Activated CD4-positive, alpha-beta T cell treated with anti-CD3 and anti-CD28 coated beads for 36 hours (primary cell): ENCODE data around the gene METTL1. TPM values are rescaled to one million over a fixed set of nuclear protein-coding genes. Genes with fewer than 3 reads are reported as not detected.

Experiments
- ATAC-seq: fragments of 200-7000 bp; cut with Tn5 transposase; one replicate; pipeline ENCODE4 v1.10.0; 2021; ENCODE audit warnings: mild to moderate bottlenecking, moderate library complexity
- CTCF ChIA-PET: fragments of 350-600 bp; sonication (Branson Sonifier 250); formaldehyde crosslinking; loops from one replicate; lab custom pipeline; 2021; ENCODE audit warnings: antibody characterized with exemption; lab: Charles Lee
- POLR2A ChIA-PET: fragments of 350-600 bp; sonication (Branson Sonifier 250); formaldehyde crosslinking; loops from one replicate; lab custom pipeline; 2021; ENCODE audit warnings: antibody characterized with exemption, inconsistent platforms; lab: Charles Lee
- DNase-seq: peaks from one replicate; pipeline ENCODE4 v3.0.0-alpha.2; 2020
- H3K27ac Mint-ChIP-seq: one replicate; pipeline ENCODE4 v1.8.0; 2021; ENCODE audit warnings: mixed read lengths
- H3K27me3 Mint-ChIP-seq: one replicate; pipeline ENCODE4 v1.8.0; 2021; ENCODE audit warnings: mixed read lengths
- H3K36me3 Mint-ChIP-seq: one replicate; pipeline ENCODE4 v1.8.0; 2021; ENCODE audit warnings: low read depth, mixed read lengths
- H3K4me1 Mint-ChIP-seq: one replicate; pipeline ENCODE4 v1.8.0; 2021; ENCODE audit warnings: mixed read lengths
- H3K4me3 Mint-ChIP-seq: one replicate; pipeline ENCODE4 v1.8.0; 2021; ENCODE audit warnings: mild to moderate bottlenecking, moderate library complexity, mixed read lengths
- H3K9me3 Mint-ChIP-seq: one replicate; pipeline ENCODE4 v1.8.0; 2021; ENCODE audit warnings: low read depth, mixed read lengths
- intact Hi-C, 2 experiments: fragments of 100-400 bp; cut with DNase I in 1 of 2; cut with micrococcal nuclease in 1 of 2; formaldehyde crosslinking; loops; one replicate each; pipeline versions ENCODE4 v1.14.2 to v1.15.1; 2022 to 2024; cut with DNase I, micrococcal nuclease
- total RNA-seq, 2 experiments: library from RNA; stranded (reverse); gene quantifications; one replicate each; pipeline ENCODE4 v1.2.3, GENCODE V29; 2021

Gene METTL1
- total RNA-seq, 2 experiments from 2014 or later, result 31.9 to 33.5 TPM

DNA sequence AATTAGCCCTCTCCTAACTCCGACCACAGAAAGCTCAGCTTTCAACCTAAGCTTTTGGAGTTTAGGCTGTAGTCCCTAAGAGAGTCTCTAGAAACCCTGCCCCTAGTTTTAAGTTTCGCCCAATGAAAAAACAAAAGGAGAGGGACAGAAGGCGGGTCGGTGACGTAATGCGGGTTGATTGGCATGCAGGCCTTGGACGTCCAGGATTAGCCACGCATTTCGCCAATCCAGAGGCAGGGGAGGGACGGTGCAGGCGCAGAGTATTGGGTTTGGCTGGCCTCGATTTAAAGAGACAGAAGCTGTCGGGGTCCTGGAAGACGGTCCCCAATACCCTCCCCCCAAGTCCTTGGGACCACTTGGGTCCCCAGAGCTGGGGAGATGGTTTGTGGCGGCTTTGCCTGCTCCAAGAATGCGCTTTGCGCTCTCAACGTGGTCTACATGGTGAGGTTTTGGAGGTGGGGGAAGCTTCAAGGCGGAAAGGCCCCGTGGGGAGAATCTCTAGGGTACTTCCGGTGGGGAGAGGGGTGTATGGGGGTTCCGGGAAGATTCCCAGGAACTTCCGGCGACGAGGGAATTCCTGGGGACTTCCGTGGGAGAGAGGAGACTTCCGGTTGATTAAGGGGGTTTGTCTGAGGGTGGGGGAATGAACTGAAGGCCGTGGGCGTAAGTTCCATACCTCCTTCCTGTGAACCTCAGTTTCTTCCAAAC lies 27.0 kb downstream of the METTL1 start, which contains the start of gene TSPAN31:
Gene TSPAN31, plus strand, starts transcription at position 263 of the 708 bp plus-strand sequence. Its CDS starts 116 bp downstream, at position 379.
- CTCF ChIA-PET, result interaction anchor here (0.7 to 2.3 kb wide), 9 partner anchors 9 to 286 kb away, joined by 3 to 9 read pairs (median 3); partner anchors contain the start of genes EEF1AKMT3, METTL1 and TSFM
- Mint-ChIP-seq H3K9me3 (no peaks in the 10 kb centered on the region), H3K27ac (peak within 1 kb of the TSS; percentile 98), H3K4me3 (peak within 1 kb of the TSS; percentile 94), H3K4me1 (peaks cover 47% of the 10 kb centered on the region), H3K27me3 (no peaks in the 10 kb centered on the region), H3K36me3 (peaks cover 40% of the 10 kb centered on the region)
- POLR2A ChIA-PET, result interaction anchor here (0.5 to 1.5 kb wide), 6 partner anchors 12 to 284 kb away, joined by 3 to 5 read pairs (median 3); partner anchors contain the start of gene DDIT3
- DNase-seq, result peak; percentile 98
- peak; percentile 82 for ATAC-seq
- intact Hi-C loops, result loop anchor here (1.0 to 5.0 kb wide), 11 partner anchors 7 to 1628 kb away; partner anchors contain the start of genes ARHGAP9 (in 2 of the 2), CDK4 (in 2 of the 2), B4GALNT1 (in 1 of the 2) and DCTN2 (in 1 of the 2)

DNA sequence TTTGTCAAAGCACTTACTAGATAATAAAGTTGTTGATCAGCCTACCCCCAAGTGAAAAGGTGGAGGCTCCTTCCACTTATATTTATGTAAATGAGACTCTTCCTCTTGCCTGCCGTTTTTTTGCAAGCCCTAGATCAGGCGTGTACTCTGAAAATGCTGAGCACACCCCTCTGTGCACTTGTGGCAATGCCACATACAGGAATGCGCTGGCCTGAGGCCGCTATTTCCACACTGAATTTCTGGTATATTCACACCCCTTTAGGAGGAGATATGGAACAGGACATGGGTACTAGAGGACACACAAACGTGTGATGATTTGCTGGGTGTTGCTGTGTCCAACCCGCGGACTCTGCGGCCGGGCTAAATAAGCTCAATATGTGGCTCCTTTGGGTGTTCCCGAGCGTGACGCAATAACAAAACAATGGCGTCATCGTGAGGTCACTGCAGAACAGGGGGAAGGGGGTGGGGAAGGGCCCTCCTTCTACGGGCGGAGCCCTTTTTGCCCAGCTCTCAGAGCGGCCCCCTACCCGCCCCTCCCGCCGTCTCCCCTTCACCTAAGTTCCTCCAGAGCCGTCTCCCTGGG lies 27.6 kb downstream of the METTL1 start:
- peak overlapping the region; percentile 98 for H3K27ac Mint-ChIP-seq
- H3K9me3 Mint-ChIP-seq, result no peaks in the 10 kb centered on the region
- ATAC-seq (peak; percentile 55), DNase-seq (peak; percentile 92)
- CTCF ChIA-PET, result interaction anchor here (0.7 to 2.3 kb wide), 7 partner anchors 10 to 285 kb away, joined by 3 to 9 read pairs (median 3); partner anchors contain the start of gene TSFM
- H3K4me3 Mint-ChIP-seq, result peak overlapping the region; percentile 94
- intact Hi-C loops, result loop anchor here (1.0 to 5.0 kb wide), 11 partner anchors 8 to 1627 kb away; partner anchors contain the start of genes ARHGAP9 (in 2 of the 2), CDK4 (in 2 of the 2), B4GALNT1 (in 1 of the 2) and DCTN2 (in 1 of the 2)
- no peaks in the 10 kb centered on the region for H3K27me3 Mint-ChIP-seq
- H3K4me1 Mint-ChIP-seq, result peaks cover 53% of the 10 kb centered on the region
- POLR2A ChIA-PET, result interaction anchor here (0.8 to 1.5 kb wide), 4 partner anchors 12 to 224 kb away, joined by 3 to 5 read pairs (median 3); partner anchors contain the start of gene DDIT3
- peaks cover 40% of the 10 kb centered on the region for H3K36me3 Mint-ChIP-seq

DNA sequence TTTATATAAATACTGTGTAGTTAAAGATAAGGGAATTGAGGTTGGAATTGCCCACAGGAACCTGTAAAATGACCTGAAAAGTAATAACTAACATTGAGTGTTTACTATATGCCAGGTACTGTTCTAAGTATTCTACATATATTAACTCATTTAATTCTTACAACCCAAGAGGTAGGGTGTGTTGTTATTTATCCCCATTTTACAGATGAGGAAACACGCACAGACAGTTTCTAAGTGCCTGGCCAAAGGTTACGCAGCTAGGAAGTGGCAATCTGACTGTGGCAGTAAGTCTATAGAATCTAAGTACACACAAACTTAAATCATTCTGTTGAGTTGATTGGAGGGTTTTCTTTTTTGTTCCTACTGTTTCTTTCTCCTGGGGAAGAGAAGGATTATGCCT lies 28.1 kb downstream of the METTL1 start:
- intact Hi-C loops, result loop anchor here (1.0 to 5.0 kb wide), 13 partner anchors 9 to 1627 kb away; partner anchors contain the start of genes ARHGAP9 (in 2 of the 2), CDK4 (in 2 of the 2), B4GALNT1 (in 1 of the 2) and DCTN2 (in 1 of the 2)
- Mint-ChIP-seq H3K36me3 (peaks cover 35% of the 10 kb centered on the region), H3K27me3 (no peaks in the 10 kb centered on the region), H3K4me1 (peaks cover 55% of the 10 kb centered on the region), H3K27ac (peak overlapping the region; percentile 98), H3K4me3 (peak overlapping the region; percentile 94), H3K9me3 (no peaks in the 10 kb centered on the region)
- ATAC-seq, result no peak
- no peak for DNase-seq
- ChIA-PET CTCF (interaction anchor here (1.0 to 2.3 kb wide), 4 partner anchors 14 to 285 kb away, joined by 3 to 7 read pairs (median 4); partner anchors contain the start of gene TSFM), POLR2A (interaction anchor here (1.0 to 1.5 kb wide), 2 partner anchors 13 to 224 kb away, joined by 3 to 5 read pairs; partner anchors contain the start of gene DDIT3)

DNA sequence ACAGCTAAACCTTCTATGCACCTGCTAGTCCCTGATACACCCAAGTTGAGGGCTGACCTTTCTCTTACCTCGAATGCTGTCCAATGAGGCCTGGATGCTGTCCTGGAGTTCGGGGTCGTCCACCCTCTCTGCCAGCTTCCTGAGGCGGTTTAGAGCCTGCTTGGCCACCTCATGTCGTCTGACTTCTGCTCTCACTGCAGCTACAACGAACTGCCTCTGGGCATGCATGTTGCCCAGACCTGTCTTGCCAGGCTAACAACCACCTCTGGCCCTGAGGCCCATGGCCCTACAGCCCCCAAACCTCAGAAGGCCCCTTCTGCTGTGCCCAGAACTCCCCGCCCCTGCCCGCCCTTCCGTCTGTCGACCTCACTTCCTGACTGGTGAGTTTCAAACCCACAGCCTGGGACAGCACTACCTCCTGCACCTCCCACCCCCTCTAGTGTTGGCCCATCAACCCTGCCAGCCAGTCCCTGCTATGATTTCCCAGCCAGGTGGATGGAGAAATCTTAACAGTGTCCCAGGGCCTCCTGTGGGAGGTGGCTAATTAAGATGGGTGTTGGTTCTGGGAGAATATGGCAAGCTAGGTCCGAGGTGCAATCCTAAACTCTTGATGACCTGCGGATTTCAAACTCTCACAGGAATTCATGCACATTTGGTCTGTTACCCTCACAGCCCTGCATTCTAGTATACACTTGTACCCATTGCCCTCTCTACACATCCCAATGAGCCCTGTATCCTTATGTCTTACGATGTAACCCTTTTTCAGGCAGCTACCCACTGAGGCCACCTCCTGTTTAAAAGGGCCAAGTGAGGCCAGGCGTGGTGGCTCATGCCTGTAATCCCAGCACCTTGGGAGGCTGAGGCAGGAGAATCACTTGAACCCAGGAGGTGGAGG lies 29.8 kb downstream of the METTL1 start:
- intact Hi-C loops, result loop anchor here (1.0 to 5.0 kb wide), 8 partner anchors 21 to 655 kb away; partner anchors contain the start of genes ARHGAP9 (in 2 of the 2), B4GALNT1 (in 2 of the 2), NAB2 (in 1 of the 2) and OS9 (in 1 of the 2)
- Mint-ChIP-seq H3K4me3 (peak overlapping the region; percentile 89), H3K4me1 (peaks cover 55% of the 10 kb centered on the region), H3K27me3 (no peaks in the 10 kb centered on the region), H3K27ac (peak overlapping the region; percentile 93), H3K36me3 (peaks cover 19% of the 10 kb centered on the region), H3K9me3 (no peaks in the 10 kb centered on the region)
- ATAC-seq, result peak; percentile 72
- ChIA-PET POLR2A (no interaction called here), CTCF (interaction anchor here (0.7 to 2.1 kb wide), 11 partner anchors 9 to 162 kb away, joined by 3 to 10 read pairs (median 3); partner anchors contain the start of gene CYP27B1)
- peak; percentile 89 for DNase-seq

DNA sequence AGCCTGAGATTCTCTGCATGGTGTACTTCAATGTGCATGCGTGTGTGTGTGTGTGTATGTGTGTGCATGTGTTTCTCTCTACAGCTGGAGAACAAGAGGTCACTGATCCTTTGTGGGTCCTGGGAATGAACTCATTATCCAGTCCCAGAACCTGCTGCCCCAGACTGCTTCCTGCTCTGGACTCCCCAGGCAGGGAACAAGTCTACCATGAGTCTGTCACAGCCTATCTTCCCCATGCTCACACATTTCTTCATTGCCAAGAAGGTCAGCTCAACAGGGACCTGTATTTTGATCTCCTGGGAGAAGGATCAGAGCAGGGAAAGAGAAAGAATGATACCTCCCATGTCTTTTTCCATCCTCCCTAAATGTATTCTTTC lies 30.5 kb downstream of the METTL1 start:
- H3K9me3 Mint-ChIP-seq, result no peaks in the 10 kb centered on the region
- H3K27ac Mint-ChIP-seq, result peak overlapping the region; percentile 93
- H3K36me3 Mint-ChIP-seq, result peaks cover 18% of the 10 kb centered on the region
- peaks cover 56% of the 10 kb centered on the region for H3K4me1 Mint-ChIP-seq
- CTCF ChIA-PET, result interaction anchor here (0.7 to 2.1 kb wide), 11 partner anchors 8 to 162 kb away, joined by 3 to 10 read pairs (median 3); partner anchors contain the start of gene CYP27B1
- intact Hi-C loops, result loop anchor here (1.0 to 5.0 kb wide), 4 partner anchors 47 to 654 kb away; partner anchors contain the start of genes ARHGAP9 (in 2 of the 2), B4GALNT1 (in 1 of the 2), NAB2 (in 1 of the 2) and OS9 (in 1 of the 2)
- peak overlapping the region; percentile 89 for H3K4me3 Mint-ChIP-seq
- DNase-seq, result no peak
- no peaks in the 10 kb centered on the region for H3K27me3 Mint-ChIP-seq
- no peak for ATAC-seq
- POLR2A ChIA-PET, result no interaction called here

DNA sequence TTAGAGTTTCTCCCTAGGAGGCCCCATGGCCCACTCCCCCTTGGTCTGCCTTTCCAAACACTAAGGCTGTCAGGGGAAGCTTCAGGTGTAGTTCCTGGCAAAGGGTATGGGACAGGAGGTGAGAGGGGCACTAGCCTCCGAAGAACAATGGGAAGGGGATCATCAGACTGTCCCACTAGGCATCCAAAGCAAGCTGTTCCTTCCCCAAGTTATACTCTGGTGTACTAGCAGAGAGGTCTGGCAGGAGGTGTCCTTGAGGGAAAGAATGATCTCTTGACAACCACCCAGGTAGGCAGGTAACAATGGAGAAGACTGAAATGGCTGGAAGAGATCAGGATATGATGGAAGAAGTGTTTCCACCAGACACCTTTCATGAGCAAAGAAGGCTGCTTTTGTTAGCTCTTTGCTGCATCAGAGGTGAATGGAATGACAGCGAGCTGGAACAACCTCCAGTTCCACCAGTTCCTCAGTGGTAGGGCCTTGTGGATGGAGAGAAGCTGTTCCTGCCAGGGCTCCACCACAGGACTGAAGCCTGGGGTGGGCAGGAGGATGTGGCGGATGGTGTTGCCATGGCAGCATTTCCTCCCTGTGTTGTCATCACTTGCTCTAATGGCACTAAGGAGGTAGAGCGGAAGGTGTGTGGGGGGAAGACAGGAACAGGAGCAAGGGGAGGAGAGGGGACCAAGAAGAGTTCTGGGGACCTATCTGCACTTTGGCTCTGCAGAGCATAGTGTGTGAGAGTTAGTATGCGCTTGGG lies 31.1 kb downstream of the METTL1 start:
- intact Hi-C loops, result loop anchor here (1.0 to 5.0 kb wide), 4 partner anchors 47 to 654 kb away; partner anchors contain the start of genes ARHGAP9 (in 2 of the 2), B4GALNT1 (in 1 of the 2), NAB2 (in 1 of the 2) and OS9 (in 1 of the 2)
- Mint-ChIP-seq H3K4me3 (peak overlapping the region; percentile 89), H3K27ac (peak overlapping the region; percentile 93), H3K27me3 (no peaks in the 10 kb centered on the region), H3K9me3 (no peaks in the 10 kb centered on the region), H3K4me1 (peaks cover 51% of the 10 kb centered on the region), H3K36me3 (peaks cover 15% of the 10 kb centered on the region)
- CTCF ChIA-PET, result interaction anchor here (0.6 to 2.1 kb wide), 14 partner anchors 7 to 289 kb away, joined by 3 to 10 read pairs (median 3); partner anchors contain the start of genes CYP27B1 and GLI1
- POLR2A ChIA-PET, result interaction anchor here (0.7 kb wide), 1 partner anchor 10 kb away, joined by 3 read pairs; no protein-coding TSS in a partner anchor
- ATAC-seq, result peak; percentile 53
- peak; percentile 86 for DNase-seq

DNA sequence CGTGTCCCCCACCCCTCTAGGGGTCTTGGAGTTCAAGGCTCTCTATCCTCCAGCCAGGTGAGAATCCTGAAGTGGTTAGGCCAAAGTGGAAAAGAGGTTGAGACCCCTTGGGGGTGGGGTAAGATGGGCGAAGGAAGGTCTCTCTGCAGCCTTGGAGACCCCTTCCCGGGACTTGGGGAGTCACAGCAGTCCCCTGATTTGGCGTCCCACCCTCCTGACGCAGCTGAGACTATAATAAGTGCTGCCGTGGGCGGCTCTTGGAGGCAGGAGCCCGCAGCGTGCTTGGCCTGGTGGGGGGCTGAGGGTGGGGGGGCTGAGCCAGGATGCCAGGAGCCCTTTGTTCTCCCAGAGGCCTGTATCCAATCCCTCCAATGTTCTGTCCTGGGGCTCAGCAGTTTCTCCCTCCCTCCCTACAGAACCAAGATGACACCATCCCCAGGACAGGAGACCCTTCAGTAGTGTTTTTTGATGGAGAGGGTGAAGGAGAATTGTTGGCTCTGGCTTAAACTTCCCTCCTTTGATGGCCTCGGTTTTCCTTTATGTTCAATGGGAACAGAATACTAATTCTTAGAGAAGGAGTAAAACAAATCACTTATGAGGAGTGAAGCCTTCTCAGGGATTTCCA lies 31.9 kb downstream of the METTL1 start:
- POLR2A ChIA-PET, result no interaction called here
- Mint-ChIP-seq H3K36me3 (peaks cover 9% of the 10 kb centered on the region), H3K4me3 (no peak overlapping the region), H3K27ac (no peak overlapping the region), H3K27me3 (no peaks in the 10 kb centered on the region), H3K9me3 (no peaks in the 10 kb centered on the region), H3K4me1 (peaks cover 45% of the 10 kb centered on the region)
- ATAC-seq, result no peak
- DNase-seq, result no peak
- intact Hi-C loops, result loop anchor here (5.0 kb wide), 3 partner anchors 108 to 653 kb away; partner anchors contain the start of genes ARHGAP9 (in 2 of the 2), B4GALNT1 (in 1 of the 2) and NAB2 (in 1 of the 2)
- CTCF ChIA-PET, result interaction anchor here (0.6 to 2.1 kb wide), 7 partner anchors 14 to 288 kb away, joined by 3 to 5 read pairs (median 4); no protein-coding TSS in a partner anchor

DNA sequence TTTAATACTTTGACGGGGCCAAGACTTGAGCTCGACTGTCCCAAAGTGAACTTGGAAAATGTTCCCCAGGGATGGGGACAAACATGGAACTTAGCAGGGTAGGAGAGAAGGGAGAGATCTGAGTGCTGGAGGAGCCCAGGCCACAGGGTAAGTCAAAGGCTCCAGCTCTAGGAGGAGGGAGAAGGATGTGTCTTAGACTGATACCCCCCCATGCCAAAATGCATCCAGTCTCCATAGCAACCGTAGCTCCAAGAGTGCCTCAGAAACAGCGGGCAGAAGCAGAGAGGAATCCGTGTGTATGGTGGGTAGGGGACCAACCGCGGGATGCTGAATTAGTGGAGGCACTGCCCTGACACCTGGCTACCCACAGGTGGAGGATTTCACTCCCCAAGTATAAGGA lies 32.5 kb downstream of the METTL1 start:
- ChIA-PET POLR2A (no interaction called here), CTCF (interaction anchor here (0.7 to 1.0 kb wide), 3 partner anchors 17 to 158 kb away, joined by 3 to 4 read pairs (median 4); no protein-coding TSS in a partner anchor)
- intact Hi-C loops, result no loop called here
- H3K27ac Mint-ChIP-seq, result peak overlapping the region; percentile 29
- DNase-seq, result no peak
- no peaks in the 10 kb centered on the region for H3K27me3 Mint-ChIP-seq
- no peak overlapping the region for H3K4me3 Mint-ChIP-seq
- peaks cover 40% of the 10 kb centered on the region for H3K4me1 Mint-ChIP-seq
- ATAC-seq, result no peak
- peaks cover 12% of the 10 kb centered on the region for H3K36me3 Mint-ChIP-seq
- no peaks in the 10 kb centered on the region for H3K9me3 Mint-ChIP-seq
